SKM-1 (cell line): ENCODE results near the gene HOXB1.

ENCODE experiments used
- DNase-seq: peaks from one replicate; lab custom pipeline; 2025; ENCODE audit not compliant: unreplicated experiment; lab: John Stamatoyannopoulos, UW

The HOXB1 gene

GRCh38 chr17:48567646-48568354 is 37.0 kb upstream of the HOXB1 start:
- no peak for DNase-seq

- no peak for DNase-seq
Observed at GRCh38 chr17:48567209-48567608, 36.4 kb upstream of the HOXB1 start.

- no peak for DNase-seq
Observed at GRCh38 chr17:48566717-48567116, 35.9 kb upstream of the HOXB1 start.

GRCh38 chr17:48565925-48566710 is 35.3 kb upstream of the HOXB1 start:
- DNase-seq, result no peak

- no peak for DNase-seq
Observed at GRCh38 chr17:48565022-48565554, 34.3 kb upstream of the HOXB1 start.

- no peak for DNase-seq
Observed at GRCh38 chr17:48564188-48565021, 33.6 kb upstream of the HOXB1 start.

GRCh38 chr17:48563867-48564187 is 33.0 kb upstream of the HOXB1 start:
- DNase-seq, result no peak

GRCh38 chr17:48563385-48563838 is 32.6 kb upstream of the HOXB1 start:
- no peak for DNase-seq

GRCh38 chr17:48562934-48563333 is 32.1 kb upstream of the HOXB1 start:
- no peak for DNase-seq

GRCh38 chr17:48561884-48562810 is 31.3 kb upstream of the HOXB1 start:
- DNase-seq, result no peak

- DNase-seq, result no peak
Observed at GRCh38 chr17:48559840-48560817, 29.3 kb upstream of the HOXB1 start.

- DNase-seq, result no peak
Observed at GRCh38 chr17:48559122-48559839, 28.5 kb upstream of the HOXB1 start.

GRCh38 chr17:48558831-48559121 is 28.0 kb upstream of the HOXB1 start:
- no peak for DNase-seq

GRCh38 chr17:48558057-48558830 is 27.4 kb upstream of the HOXB1 start:
- no peak for DNase-seq

GRCh38 chr17:48556576-48557401 is 26.0 kb upstream of the HOXB1 start:
- DNase-seq, result no peak

- no peak for DNase-seq
Observed at GRCh38 chr17:48556229-48556575, 25.4 kb upstream of the HOXB1 start.
